GM06990 (cell line): ENCODE data around the gene PLCZ1.

ENCODE experiments used
- DNase-seq: peaks from one replicate; pipeline ENCODE4 v3.0.0-alpha.2; 2011; ENCODE audit not compliant: insufficient read length; ENCODE audit errors: extremely low read depth
- H3K27me3 ChIP-seq: replicated peaks from 2 replicates; pipeline ENCODE4 v1.6.0; 2011; ENCODE audit warnings: low read length; ENCODE audit not compliant: control insufficient read depth, insufficient read depth
- H3K36me3 ChIP-seq: 2 replicates; pipeline ENCODE4 v1.5.1; 2011; ENCODE audit warnings: low read length; ENCODE audit not compliant: control insufficient read depth, insufficient read depth
- H3K4me3 ChIP-seq: replicated peaks from 2 replicates; pipeline ENCODE4 v1.5.1; 2011; ENCODE audit warnings: low read depth, mild to moderate bottlenecking, control low read depth, low read length
- TF ChIP-seq, protein P1 (sequence below): IDR thresholded peaks from 2 replicates; pipeline ENCODE4 v1.5.1; 2011; ENCODE audit warnings: low read length, control low read depth, mild to moderate bottlenecking, inconsistent platforms; ENCODE audit not compliant: insufficient read depth, poor library complexity, severe bottlenecking

The PLCZ1 gene

DNA sequence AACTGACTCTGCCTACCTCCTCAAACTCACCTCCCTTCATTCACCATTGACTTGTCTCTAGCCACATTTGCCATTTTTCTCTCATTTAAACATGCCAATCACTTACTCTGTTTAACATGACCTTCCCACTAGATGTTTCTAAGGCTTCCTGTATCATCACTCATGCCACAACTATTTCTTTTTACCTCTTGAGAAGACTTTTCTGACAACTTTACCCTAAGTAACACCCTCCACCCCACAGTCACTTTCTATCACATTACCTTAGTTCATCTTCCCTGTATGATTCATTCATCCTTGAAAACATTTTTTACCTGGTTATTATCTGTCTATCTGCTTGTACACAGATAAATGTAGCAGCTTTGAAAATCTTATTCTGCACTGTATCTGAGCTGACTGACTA is 19.4 kb downstream of the PLCZ1 start:
- no peaks in the 10 kb centered on the region for H3K27me3 ChIP-seq
- no peak for DNase-seq
- no peaks in the 10 kb centered on the region for H3K36me3 ChIP-seq
- TF ChIP-seq, protein P1, sequence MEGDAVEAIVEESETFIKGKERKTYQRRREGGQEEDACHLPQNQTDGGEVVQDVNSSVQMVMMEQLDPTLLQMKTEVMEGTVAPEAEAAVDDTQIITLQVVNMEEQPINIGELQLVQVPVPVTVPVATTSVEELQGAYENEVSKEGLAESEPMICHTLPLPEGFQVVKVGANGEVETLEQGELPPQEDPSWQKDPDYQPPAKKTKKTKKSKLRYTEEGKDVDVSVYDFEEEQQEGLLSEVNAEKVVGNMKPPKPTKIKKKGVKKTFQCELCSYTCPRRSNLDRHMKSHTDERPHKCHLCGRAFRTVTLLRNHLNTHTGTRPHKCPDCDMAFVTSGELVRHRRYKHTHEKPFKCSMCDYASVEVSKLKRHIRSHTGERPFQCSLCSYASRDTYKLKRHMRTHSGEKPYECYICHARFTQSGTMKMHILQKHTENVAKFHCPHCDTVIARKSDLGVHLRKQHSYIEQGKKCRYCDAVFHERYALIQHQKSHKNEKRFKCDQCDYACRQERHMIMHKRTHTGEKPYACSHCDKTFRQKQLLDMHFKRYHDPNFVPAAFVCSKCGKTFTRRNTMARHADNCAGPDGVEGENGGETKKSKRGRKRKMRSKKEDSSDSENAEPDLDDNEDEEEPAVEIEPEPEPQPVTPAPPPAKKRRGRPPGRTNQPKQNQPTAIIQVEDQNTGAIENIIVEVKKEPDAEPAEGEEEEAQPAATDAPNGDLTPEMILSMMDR, result no peak
- no peak overlapping the region for H3K4me3 ChIP-seq

DNA sequence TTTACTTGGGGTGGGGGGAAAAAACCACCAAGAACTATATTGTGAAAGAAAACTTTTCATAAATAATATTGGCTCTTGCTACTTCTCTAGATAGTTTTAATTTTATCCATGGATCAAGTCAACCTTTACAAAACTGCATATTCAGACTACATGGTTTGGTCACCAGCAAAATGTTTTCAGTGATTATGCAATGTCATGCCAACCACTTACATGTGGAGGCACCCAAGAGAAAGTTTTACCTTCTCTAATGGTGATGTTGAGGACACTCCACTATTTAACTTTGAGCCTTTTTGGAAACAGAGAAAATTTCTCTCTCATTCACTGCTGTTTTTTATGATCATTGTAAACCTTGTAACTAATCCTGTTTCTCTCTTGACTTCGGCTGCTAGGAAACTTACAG is 21.6 kb downstream of the PLCZ1 start:
- TF ChIP-seq, protein P1, result no peak
- no peak for DNase-seq
- Histone ChIP-seq H3K27me3 (no peaks in the 10 kb centered on the region), H3K4me3 (no peak overlapping the region), H3K36me3 (no peaks in the 10 kb centered on the region)

DNA sequence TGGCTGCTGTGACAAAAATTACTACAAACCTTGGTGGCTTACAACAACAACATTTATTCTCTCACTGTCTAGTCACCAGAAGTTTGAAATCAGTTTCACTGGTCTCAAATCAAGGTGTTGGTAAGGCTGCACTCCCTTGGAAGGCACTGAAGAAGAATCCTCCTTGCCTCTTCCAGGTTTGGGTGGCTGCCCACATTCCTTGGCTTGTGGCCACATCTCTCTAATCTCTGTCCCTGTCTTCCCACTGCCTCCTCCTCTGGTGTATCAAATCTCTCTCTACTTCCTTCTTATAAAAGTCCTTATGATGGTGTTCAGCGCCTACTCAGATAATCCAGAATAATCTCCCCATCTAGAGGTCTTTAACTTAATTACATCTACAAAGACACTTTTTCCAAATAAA is 31.0 kb downstream of the PLCZ1 start:
- H3K4me3 ChIP-seq, result no peak overlapping the region
- TF ChIP-seq, protein P1, result no peak
- no peak for DNase-seq
- H3K27me3 ChIP-seq, result no peaks in the 10 kb centered on the region
- no peaks in the 10 kb centered on the region for H3K36me3 ChIP-seq

DNA sequence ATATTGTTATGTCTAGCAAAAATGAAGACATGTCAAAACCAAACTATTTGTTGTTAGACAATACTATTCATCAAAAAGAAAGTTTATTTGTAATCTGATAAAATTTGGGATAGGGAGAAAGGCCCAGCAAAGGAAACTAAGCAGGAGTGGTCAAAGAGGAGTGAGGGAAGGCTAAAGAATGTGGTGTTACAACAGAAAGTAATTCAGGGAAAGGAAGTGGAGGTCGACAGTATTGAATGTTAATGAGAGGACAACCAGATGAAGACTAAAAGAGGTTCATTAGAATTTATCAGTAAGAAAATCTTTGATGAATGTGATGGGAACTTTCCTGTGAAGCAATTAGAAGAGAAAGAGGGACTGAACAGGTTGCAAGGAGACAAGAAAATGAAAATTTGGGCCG is 33.9 kb downstream of the PLCZ1 start:
- TF ChIP-seq, protein P1, result no peak
- Histone ChIP-seq H3K27me3 (no peaks in the 10 kb centered on the region), H3K36me3 (no peaks in the 10 kb centered on the region), H3K4me3 (no peak overlapping the region)
- no peak for DNase-seq

DNA sequence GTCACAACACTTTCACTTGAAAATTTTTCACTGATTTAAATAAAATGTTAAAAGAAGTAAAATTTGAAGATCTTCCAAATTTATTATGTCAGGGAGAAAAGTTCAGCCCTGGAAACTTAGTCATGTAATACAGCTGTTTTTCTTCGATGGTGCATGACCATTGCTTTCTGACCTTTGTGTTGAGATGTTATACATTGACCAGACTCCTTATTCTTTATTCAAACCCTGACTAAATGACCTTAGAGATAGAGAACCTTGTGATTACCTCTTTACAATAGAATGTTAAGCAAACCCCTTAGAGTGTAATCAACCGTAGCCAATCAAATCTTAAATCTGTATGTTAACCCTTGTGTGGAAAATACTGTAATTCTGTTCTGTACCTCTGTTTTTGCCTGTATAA is 34.5 kb downstream of the PLCZ1 start:
- no peaks in the 10 kb centered on the region for H3K36me3 ChIP-seq
- DNase-seq, result no peak
- H3K27me3 ChIP-seq, result no peaks in the 10 kb centered on the region
- TF ChIP-seq, protein P1, result no peak
- no peak overlapping the region for H3K4me3 ChIP-seq

DNA sequence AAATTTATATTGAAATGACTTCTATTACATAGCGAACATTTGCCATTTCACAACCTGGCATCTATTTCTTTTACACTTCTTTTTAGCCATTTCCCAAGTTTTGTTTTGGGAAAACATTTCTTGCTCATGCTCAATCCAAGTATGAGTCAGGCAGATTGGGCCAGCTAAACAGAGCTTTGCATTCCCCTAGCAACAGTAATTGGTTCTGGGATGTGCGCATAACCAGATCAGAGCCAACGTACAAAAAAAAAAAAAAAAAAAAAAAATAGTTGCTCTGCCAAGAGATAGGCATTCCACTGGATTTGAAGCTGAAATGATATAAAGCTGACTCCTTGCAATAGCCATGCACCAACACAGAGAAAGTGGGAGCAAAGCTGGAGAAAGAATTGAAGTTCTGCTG is 37.5 kb downstream of the PLCZ1 start:
- no peak for DNase-seq
- no peaks in the 10 kb centered on the region for H3K36me3 ChIP-seq
- TF ChIP-seq, protein P1, result no peak
- no peaks in the 10 kb centered on the region for H3K27me3 ChIP-seq
- H3K4me3 ChIP-seq, result no peak overlapping the region
